Measurements from ENCODE around the gene HRH1.
A peak's percentile ranks its signal among the peaks of the same experiment; 100 is the strongest.

HRH1 gene

DNA sequence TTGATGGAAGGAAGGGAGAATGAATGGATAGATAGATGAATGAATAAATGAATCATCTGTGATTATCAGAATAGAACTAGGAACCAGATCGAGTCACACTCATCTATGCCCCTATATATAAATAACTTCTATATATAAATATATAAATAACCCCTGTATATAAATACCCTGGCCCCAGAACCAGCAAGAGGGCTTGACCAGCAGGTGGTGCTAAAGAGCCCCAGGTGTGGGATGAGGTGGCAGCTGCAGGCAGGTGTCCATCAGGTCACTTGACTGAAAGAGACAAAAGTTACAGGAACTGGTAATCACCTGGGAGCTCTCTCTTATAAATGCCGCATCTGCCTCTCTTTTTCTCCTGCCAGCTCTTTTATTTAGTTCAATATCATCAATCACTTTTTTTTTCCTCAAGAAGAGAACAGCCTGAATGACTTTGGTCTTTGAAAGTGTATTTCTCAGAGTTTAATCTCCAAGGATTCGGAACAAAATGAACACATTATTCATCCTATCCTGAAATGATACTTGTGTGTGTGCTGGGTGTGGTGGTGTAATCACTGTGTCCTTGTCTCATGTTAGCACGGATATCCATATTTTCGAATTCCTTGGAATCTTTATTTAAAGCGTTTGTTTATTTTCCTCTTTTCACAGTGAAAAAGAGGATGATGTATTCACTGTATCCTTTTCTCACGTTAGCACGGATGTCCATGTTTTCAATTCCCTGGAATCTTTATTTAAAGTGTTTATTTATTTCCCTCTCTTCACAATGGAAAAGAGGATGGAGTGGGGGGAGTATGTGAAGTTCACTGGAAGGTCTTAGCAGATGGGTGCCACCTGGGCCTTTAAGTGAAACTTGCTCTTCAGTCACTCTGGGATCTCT lies 82.5 kb downstream of the HRH1 start:
- H3K27me3 ChIP-seq (replicated peaks; ENCODE audit: control insufficient read depth, insufficient read depth, low read length, poor library complexity, severe bottlenecking): no peaks in the 10 kb centered on the region
- DNase-seq: peak; percentile 45 to 68 (median 51)
- no peaks in the 10 kb centered on the region for H3K9me3 ChIP-seq (ENCODE audit: control insufficient read depth, low read length)
- H3K4me1 ChIP-seq (ENCODE audit: control insufficient read depth, insufficient read depth, low read length, poor library complexity, severe bottlenecking): no peaks in the 10 kb centered on the region
- no peak overlapping the region for H3K27ac ChIP-seq (ENCODE audit: insufficient read depth, low read length, poor library complexity, severe bottlenecking)
- no peaks in the 10 kb centered on the region for H3K36me3 ChIP-seq (ENCODE audit: control insufficient read depth, insufficient read depth, low read length)
- no peak overlapping the region for H3K4me3 ChIP-seq (ENCODE audit: insufficient read depth, low read depth, low read length, poor library complexity, severe bottlenecking)

- Histone ChIP-seq H3K9me3 (ENCODE audit: control insufficient read depth, low read length) (no peaks in the 10 kb centered on the region), H3K36me3 (ENCODE audit: control insufficient read depth, insufficient read depth, low read length) (no peaks in the 10 kb centered on the region), H3K4me3 (ENCODE audit: insufficient read depth, low read depth, low read length, poor library complexity, severe bottlenecking) (no peak overlapping the region), H3K4me1 (ENCODE audit: control insufficient read depth, insufficient read depth, low read length, poor library complexity, severe bottlenecking) (no peaks in the 10 kb centered on the region), H3K27me3 (replicated peaks; ENCODE audit: control insufficient read depth, insufficient read depth, low read length, poor library complexity, severe bottlenecking) (no peaks in the 10 kb centered on the region), H3K27ac (ENCODE audit: insufficient read depth, low read length, poor library complexity, severe bottlenecking) (no peak overlapping the region)
- DNase-seq: no peak
Observed at GRCh38 chr3:11238060-11238459, 83.8 kb downstream of the HRH1 start.

GRCh38 chr3:11238880-11239279 lies 84.6 kb downstream of the HRH1 start:
- H3K4me3 ChIP-seq (ENCODE audit: insufficient read depth, low read depth, low read length, poor library complexity, severe bottlenecking): no peak overlapping the region
- no peaks in the 10 kb centered on the region for H3K27me3 ChIP-seq (replicated peaks; ENCODE audit: control insufficient read depth, insufficient read depth, low read length, poor library complexity, severe bottlenecking)
- H3K4me1 ChIP-seq (ENCODE audit: control insufficient read depth, insufficient read depth, low read length, poor library complexity, severe bottlenecking): no peaks in the 10 kb centered on the region
- no peaks in the 10 kb centered on the region for H3K36me3 ChIP-seq (ENCODE audit: control insufficient read depth, insufficient read depth, low read length)
- DNase-seq: no peak
- no peaks in the 10 kb centered on the region for H3K9me3 ChIP-seq (ENCODE audit: control insufficient read depth, low read length)
- no peak overlapping the region for H3K27ac ChIP-seq (ENCODE audit: insufficient read depth, low read length, poor library complexity, severe bottlenecking)

GRCh38 chr3:11239796-11240195 lies 85.5 kb downstream of the HRH1 start:
- Histone ChIP-seq H3K27me3 (replicated peaks; ENCODE audit: control insufficient read depth, insufficient read depth, low read length, poor library complexity, severe bottlenecking) (no peaks in the 10 kb centered on the region), H3K4me1 (ENCODE audit: control insufficient read depth, insufficient read depth, low read length, poor library complexity, severe bottlenecking) (no peaks in the 10 kb centered on the region), H3K27ac (ENCODE audit: insufficient read depth, low read length, poor library complexity, severe bottlenecking) (no peak overlapping the region), H3K36me3 (ENCODE audit: control insufficient read depth, insufficient read depth, low read length) (no peaks in the 10 kb centered on the region), H3K4me3 (ENCODE audit: insufficient read depth, low read depth, low read length, poor library complexity, severe bottlenecking) (no peak overlapping the region), H3K9me3 (ENCODE audit: control insufficient read depth, low read length) (no peaks in the 10 kb centered on the region)
- no peak for DNase-seq

DNA sequence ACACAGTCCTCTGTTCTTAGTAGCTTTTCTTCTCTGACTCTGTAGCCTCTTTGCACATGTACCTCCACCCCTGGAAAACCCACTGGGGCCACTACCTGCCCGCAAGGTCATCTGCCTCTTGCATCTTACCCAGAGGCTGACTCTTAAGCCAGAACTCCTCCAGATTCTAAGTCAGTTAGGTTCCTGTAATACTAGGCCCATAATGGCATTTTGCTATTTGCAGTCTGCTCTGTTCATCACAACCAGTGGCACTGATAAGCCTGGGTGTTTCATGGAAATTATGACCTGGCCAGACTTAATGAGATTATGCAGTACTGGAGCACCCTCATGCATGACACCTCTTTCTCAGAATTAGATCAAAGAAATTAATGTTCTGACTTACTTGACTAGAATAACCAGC lies 86.2 kb downstream of the HRH1 start:
- Histone ChIP-seq H3K9me3 (ENCODE audit: control insufficient read depth, low read length) (no peaks in the 10 kb centered on the region), H3K4me3 (ENCODE audit: insufficient read depth, low read depth, low read length, poor library complexity, severe bottlenecking) (no peak overlapping the region), H3K27me3 (replicated peaks; ENCODE audit: control insufficient read depth, insufficient read depth, low read length, poor library complexity, severe bottlenecking) (no peaks in the 10 kb centered on the region), H3K36me3 (ENCODE audit: control insufficient read depth, insufficient read depth, low read length) (no peaks in the 10 kb centered on the region), H3K27ac (ENCODE audit: insufficient read depth, low read length, poor library complexity, severe bottlenecking) (no peak overlapping the region), H3K4me1 (ENCODE audit: control insufficient read depth, insufficient read depth, low read length, poor library complexity, severe bottlenecking) (no peaks in the 10 kb centered on the region)
- no peak for DNase-seq

DNA sequence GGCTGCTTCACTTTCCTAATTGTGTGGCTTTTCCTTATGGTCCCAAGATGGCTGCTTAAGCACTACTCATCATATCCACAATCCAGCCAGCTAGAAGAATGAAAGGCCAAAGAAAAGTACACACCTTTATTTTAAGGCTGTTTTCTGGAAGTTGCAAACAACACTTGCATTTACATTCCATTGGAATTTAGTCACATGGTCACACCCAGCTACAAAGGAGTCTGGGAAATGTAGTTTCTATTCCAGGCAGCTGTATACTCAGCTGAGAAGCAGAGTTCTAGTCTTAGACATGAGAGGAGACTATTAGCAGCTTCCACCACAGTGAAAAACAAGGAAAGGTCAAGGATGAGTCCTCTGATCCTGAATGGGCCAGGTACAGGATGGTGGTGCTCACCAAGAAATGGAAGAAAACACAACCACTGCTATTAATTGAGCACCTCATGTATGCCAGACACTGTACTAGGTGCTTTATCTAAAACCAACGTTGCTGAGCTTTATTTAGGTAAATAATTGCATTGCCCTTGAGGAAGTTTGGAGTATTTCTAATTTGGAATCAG lies 89.9 kb downstream of the HRH1 start:
- no peak for DNase-seq
- no peak overlapping the region for H3K27ac ChIP-seq (ENCODE audit: insufficient read depth, low read length, poor library complexity, severe bottlenecking)

DNA sequence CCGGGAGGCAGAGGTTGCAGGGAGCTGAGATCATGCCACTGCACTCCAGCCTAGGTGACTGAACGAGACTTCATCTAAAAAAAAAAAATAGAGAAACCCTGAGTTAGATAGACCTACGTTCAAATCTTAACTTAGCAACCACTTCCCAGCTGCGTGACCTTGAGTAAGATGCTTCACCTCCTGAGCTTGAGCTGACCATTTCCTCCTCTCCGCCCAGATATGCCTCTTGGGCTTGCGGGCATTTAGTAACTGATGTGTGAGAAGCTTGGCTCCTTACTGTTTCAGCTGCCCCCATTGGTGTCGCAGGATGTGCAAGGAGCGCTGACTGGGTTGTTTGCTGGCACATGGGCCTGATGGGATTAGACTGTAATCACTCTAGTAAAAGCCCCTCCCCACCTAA lies 91.0 kb downstream of the HRH1 start:
- no peak overlapping the region for H3K4me3 ChIP-seq (ENCODE audit: insufficient read depth, low read depth, low read length, poor library complexity, severe bottlenecking)
- H3K9me3 ChIP-seq (ENCODE audit: control insufficient read depth, low read length): no peaks in the 10 kb centered on the region
- DNase-seq: no peak
- no peaks in the 10 kb centered on the region for H3K27me3 ChIP-seq (replicated peaks; ENCODE audit: control insufficient read depth, insufficient read depth, low read length, poor library complexity, severe bottlenecking)
- H3K27ac ChIP-seq (ENCODE audit: insufficient read depth, low read length, poor library complexity, severe bottlenecking): no peak overlapping the region
- H3K4me1 ChIP-seq (ENCODE audit: control insufficient read depth, insufficient read depth, low read length, poor library complexity, severe bottlenecking): no peaks in the 10 kb centered on the region
- no peaks in the 10 kb centered on the region for H3K36me3 ChIP-seq (ENCODE audit: control insufficient read depth, insufficient read depth, low read length)

More for the DNA sequence above, 89.9 kb downstream of the HRH1 start:
- Histone ChIP-seq H3K4me3 (ENCODE audit: insufficient read depth, low read depth, low read length, poor library complexity, severe bottlenecking) (no peak overlapping the region), H3K4me1 (ENCODE audit: control insufficient read depth, insufficient read depth, low read length, poor library complexity, severe bottlenecking) (no peaks in the 10 kb centered on the region), H3K36me3 (ENCODE audit: control insufficient read depth, insufficient read depth, low read length) (no peaks in the 10 kb centered on the region), H3K27me3 (replicated peaks; ENCODE audit: control insufficient read depth, insufficient read depth, low read length, poor library complexity, severe bottlenecking) (no peaks in the 10 kb centered on the region), H3K9me3 (ENCODE audit: control insufficient read depth, low read length) (no peaks in the 10 kb centered on the region)

GRCh38 chr3:11245827-11246662 lies 91.8 kb downstream of the HRH1 start:
- Histone ChIP-seq H3K4me1 (ENCODE audit: control insufficient read depth, insufficient read depth, low read length, poor library complexity, severe bottlenecking) (no peaks in the 10 kb centered on the region), H3K36me3 (ENCODE audit: control insufficient read depth, insufficient read depth, low read length) (no peaks in the 10 kb centered on the region), H3K9me3 (ENCODE audit: control insufficient read depth, low read length) (no peaks in the 10 kb centered on the region), H3K4me3 (ENCODE audit: insufficient read depth, low read depth, low read length, poor library complexity, severe bottlenecking) (no peak overlapping the region), H3K27ac (ENCODE audit: insufficient read depth, low read length, poor library complexity, severe bottlenecking) (no peak overlapping the region), H3K27me3 (replicated peaks; ENCODE audit: control insufficient read depth, insufficient read depth, low read length, poor library complexity, severe bottlenecking) (no peaks in the 10 kb centered on the region)
- DNase-seq: no peak

- Histone ChIP-seq H3K4me1 (ENCODE audit: control insufficient read depth, insufficient read depth, low read length, poor library complexity, severe bottlenecking) (no peaks in the 10 kb centered on the region), H3K27ac (ENCODE audit: insufficient read depth, low read length, poor library complexity, severe bottlenecking) (no peak overlapping the region), H3K4me3 (ENCODE audit: insufficient read depth, low read depth, low read length, poor library complexity, severe bottlenecking) (no peak overlapping the region), H3K36me3 (ENCODE audit: control insufficient read depth, insufficient read depth, low read length) (no peaks in the 10 kb centered on the region), H3K9me3 (ENCODE audit: control insufficient read depth, low read length) (no peaks in the 10 kb centered on the region), H3K27me3 (replicated peaks; ENCODE audit: control insufficient read depth, insufficient read depth, low read length, poor library complexity, severe bottlenecking) (no peaks in the 10 kb centered on the region)
- no peak for DNase-seq
Observed at GRCh38 chr3:11246663-11246970, 92.3 kb downstream of the HRH1 start.

GRCh38 chr3:11247362-11247761 lies 93.1 kb downstream of the HRH1 start:
- no peak overlapping the region for H3K27ac ChIP-seq (ENCODE audit: insufficient read depth, low read length, poor library complexity, severe bottlenecking)

More at GRCh38 chr3:11247362-11247761, 93.1 kb downstream of the HRH1 start:
- Histone ChIP-seq H3K4me3 (ENCODE audit: insufficient read depth, low read depth, low read length, poor library complexity, severe bottlenecking) (no peak overlapping the region), H3K27me3 (replicated peaks; ENCODE audit: control insufficient read depth, insufficient read depth, low read length, poor library complexity, severe bottlenecking) (no peaks in the 10 kb centered on the region), H3K9me3 (ENCODE audit: control insufficient read depth, low read length) (no peaks in the 10 kb centered on the region), H3K4me1 (ENCODE audit: control insufficient read depth, insufficient read depth, low read length, poor library complexity, severe bottlenecking) (no peaks in the 10 kb centered on the region), H3K36me3 (ENCODE audit: control insufficient read depth, insufficient read depth, low read length) (no peaks in the 10 kb centered on the region)
- DNase-seq: no peak
